HepG2 (cell line): ENCODE results near the gene MICB. TPM values are rescaled to one million over a fixed set of nuclear protein-coding genes. Genes with fewer than 3 reads are reported as not detected.

Experiments used
- ATRX ChIP-seq: sonication (generic); formaldehyde crosslinking; IDR thresholded peaks from 2 replicates; pipeline ENCODE4 v1.4.0; 2020; ENCODE audit warnings: missing genetic modification reagents, borderline replicate concordance
- BRCA1 ChIP-seq: sonication (generic); formaldehyde crosslinking; IDR thresholded peaks from 2 replicates; pipeline ENCODE4 v1.4.0; 2020; ENCODE audit warnings: missing genetic modification reagents
- HMG20A ChIP-seq: IDR thresholded peaks from 2 replicates; pipeline ENCODE4 v1.6.1; 2016; ENCODE audit warnings: borderline replicate concordance
- KLF12 ChIP-seq: sonication (generic); formaldehyde crosslinking; IDR thresholded peaks from 2 replicates; pipeline ENCODE4 v1.4.0; 2020; ENCODE audit warnings: missing genetic modification reagents, borderline replicate concordance
- MNT ChIP-seq: fragments of 450-650 bp; IDR thresholded peaks from 2 replicates; pipeline ENCODE4 v1.6.1; 2016
- MTA3 ChIP-seq: sonication (generic); formaldehyde crosslinking; IDR thresholded peaks from 2 replicates; pipeline ENCODE4 v1.4.0; 2020; ENCODE audit warnings: missing genetic modification reagents
- MXD4 ChIP-seq: IDR thresholded peaks from 2 replicates; pipeline ENCODE4 v1.6.1; 2016; ENCODE audit warnings: mild to moderate bottlenecking, missing biosample characterization, missing genetic modification reagents
- RNF2 ChIP-seq: fragments of 450-650 bp; conservative IDR thresholded peaks from 2 replicates; pipeline ENCODE4 v1.6.1; 2016; ENCODE audit warnings: low read depth
- SKIL ChIP-seq: sonication (generic); formaldehyde crosslinking; IDR thresholded peaks from 2 replicates; pipeline ENCODE4 v1.8.0; 2022; ENCODE audit warnings: missing genetic modification reagents, mild to moderate bottlenecking, moderate library complexity, borderline replicate concordance
- SMARCE1 ChIP-seq: fragments of 450-650 bp; IDR thresholded peaks from 2 replicates; pipeline ENCODE4 v1.6.1; 2017; ENCODE audit warnings: borderline replicate concordance
- SNAPC5 ChIP-seq: sonication (generic); formaldehyde crosslinking; IDR thresholded peaks from 2 replicates; pipeline ENCODE4 v1.8.1; 2023; ENCODE audit warnings: mild to moderate bottlenecking, missing genetic modification reagents, borderline replicate concordance
- ZBTB40 ChIP-seq, 2 experiments: fragments of 450-650 bp in 1 of 2; sonication (generic) in 1 of 2; formaldehyde crosslinking in 1 of 2; IDR thresholded peaks; 2 replicates each; pipeline versions ENCODE4 v1.6.1 to v1.8.0; 2016 to 2022; ENCODE audit warnings: antibody characterized with exemption in 1 of 2, mild to moderate bottlenecking in 1 of 2, missing genetic modification reagents in 1 of 2
- ZFP36L1 ChIP-seq: sonication (generic); formaldehyde crosslinking; IDR thresholded peaks from 2 replicates; pipeline ENCODE4 v1.8.0; 2022; ENCODE audit warnings: mild to moderate bottlenecking, missing genetic modification reagents, moderate library complexity
- ZNF580 ChIP-seq: IDR thresholded peaks from 2 replicates; pipeline ENCODE4 v1.6.1; 2016; ENCODE audit warnings: low read depth, borderline replicate concordance
- ZNF777 ChIP-seq: sonication (generic); formaldehyde crosslinking; IDR thresholded peaks from 2 replicates; pipeline ENCODE4 v1.4.0; 2020; ENCODE audit warnings: missing genetic modification reagents
- ZSCAN22 ChIP-seq: sonication (generic); formaldehyde crosslinking; IDR thresholded peaks from 2 replicates; pipeline ENCODE4 v1.4.0; 2020; ENCODE audit warnings: mild to moderate bottlenecking, missing genetic modification reagents
- polyA plus RNA-seq, 8 experiments: library from polyadenylated mRNA; depleted of rRNA in 3 of 8; stranded (reverse) in 7 of 8; unstranded in 1 of 8; fragments of >200 nt; fragmentation: Illumina TruSeq in 4 of 8; extraction: Trizol in 4 of 8; gene quantifications; 2 replicates each; pipeline versions ENCODE4 v1.2.1 to v1.2.3, GENCODE V29; 2011 to 2016; ENCODE audit warnings: low read depth in 4 of 8, missing spikeins in 1 of 8, mixed read lengths in 1 of 8; ENCODE audit not compliant: insufficient read depth in 1 of 8
- total RNA-seq, 5 experiments: library from RNA; depleted of rRNA; stranded (reverse); fragments of >200 nt; fragmentation: Illumina TruSeq; extraction: Trizol; gene quantifications; 2 replicates each; pipeline ENCODE4 v1.2.3, GENCODE V29; 2016; ENCODE audit warnings: low read depth in 1 of 5

Gene MICB
- total and polyA plus RNA-seq, 2 of the 13 experiments (the other 11 are each of a cell fraction or from before 2014, with no cell fraction given) = 12.5 to 12.8 TPM

- TF ChIP-seq MNT (no peak), ZFP36L1 (0 out of 2 replicates have a peak, but pooled peaks have one; percentile 19), ZNF580 (no peak; the same call in 1 of the 2 replicates), SKIL (CRISPR knock-in tag) (no peak), MXD4 (CRISPR knock-in tag) (no peak), ATRX (no peak), SNAPC5 (CRISPR knock-in tag) (no peak), RNF2 (no peak), ZBTB40 (IDR thresholded peaks at IDR 0.05) (no peak), ZBTB40 (CRISPR knock-in tag; IDR thresholded peaks at IDR 0.05) (no peak), BRCA1 (CRISPR knock-in tag) (no peak), MTA3 (CRISPR knock-in tag) (no peak), ZNF777 (no peak), ZSCAN22 (CRISPR knock-in tag) (no peak), SMARCE1 (no peak), HMG20A (CRISPR knock-in tag) (no peak), KLF12 (CRISPR knock-in tag) (no peak)
These were observed 31.6 kb downstream of the MICB start (continued) for GRCh38 chr6:31529329-31530150.
